ENCODE measurements around the gene UBAP1.

The UBAP1 gene

DNA sequence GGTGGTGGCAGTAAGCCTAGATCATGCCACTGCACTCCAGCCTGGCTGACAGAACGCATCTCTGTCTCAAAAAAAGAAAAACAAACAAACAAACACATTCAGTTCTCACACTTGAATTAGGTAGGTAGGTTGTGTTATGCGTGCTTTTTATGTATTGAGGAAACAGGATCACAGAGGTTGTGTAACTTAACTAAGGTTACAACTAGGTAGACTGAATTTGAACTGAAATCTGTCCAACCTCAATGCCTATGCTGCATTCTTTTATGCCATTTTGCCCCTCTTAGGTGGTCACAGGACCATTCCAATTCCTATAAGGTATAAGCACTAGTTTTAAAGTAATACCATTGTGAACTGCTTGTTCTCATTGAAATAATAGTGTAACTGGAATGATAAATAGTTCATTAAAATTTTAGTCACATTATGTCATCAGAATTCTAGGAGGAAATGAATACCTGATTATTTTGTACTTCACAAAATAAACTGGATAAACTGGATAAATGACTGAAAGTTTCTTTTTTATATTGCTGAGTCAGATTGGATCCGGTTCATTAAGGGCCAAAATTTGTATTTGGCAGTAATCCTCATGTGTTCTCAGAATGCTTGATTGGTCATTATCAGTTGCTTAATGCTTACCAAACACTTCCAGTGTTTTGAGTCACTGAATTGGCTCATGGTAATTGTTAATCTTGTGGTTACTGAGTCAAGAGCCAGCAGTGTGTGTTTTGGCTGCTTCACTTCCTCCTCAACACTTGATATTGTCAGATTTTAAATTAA is 7.1 kb downstream of the UBAP1 start (continued):
- TF ChIP-seq, protein P1, sequence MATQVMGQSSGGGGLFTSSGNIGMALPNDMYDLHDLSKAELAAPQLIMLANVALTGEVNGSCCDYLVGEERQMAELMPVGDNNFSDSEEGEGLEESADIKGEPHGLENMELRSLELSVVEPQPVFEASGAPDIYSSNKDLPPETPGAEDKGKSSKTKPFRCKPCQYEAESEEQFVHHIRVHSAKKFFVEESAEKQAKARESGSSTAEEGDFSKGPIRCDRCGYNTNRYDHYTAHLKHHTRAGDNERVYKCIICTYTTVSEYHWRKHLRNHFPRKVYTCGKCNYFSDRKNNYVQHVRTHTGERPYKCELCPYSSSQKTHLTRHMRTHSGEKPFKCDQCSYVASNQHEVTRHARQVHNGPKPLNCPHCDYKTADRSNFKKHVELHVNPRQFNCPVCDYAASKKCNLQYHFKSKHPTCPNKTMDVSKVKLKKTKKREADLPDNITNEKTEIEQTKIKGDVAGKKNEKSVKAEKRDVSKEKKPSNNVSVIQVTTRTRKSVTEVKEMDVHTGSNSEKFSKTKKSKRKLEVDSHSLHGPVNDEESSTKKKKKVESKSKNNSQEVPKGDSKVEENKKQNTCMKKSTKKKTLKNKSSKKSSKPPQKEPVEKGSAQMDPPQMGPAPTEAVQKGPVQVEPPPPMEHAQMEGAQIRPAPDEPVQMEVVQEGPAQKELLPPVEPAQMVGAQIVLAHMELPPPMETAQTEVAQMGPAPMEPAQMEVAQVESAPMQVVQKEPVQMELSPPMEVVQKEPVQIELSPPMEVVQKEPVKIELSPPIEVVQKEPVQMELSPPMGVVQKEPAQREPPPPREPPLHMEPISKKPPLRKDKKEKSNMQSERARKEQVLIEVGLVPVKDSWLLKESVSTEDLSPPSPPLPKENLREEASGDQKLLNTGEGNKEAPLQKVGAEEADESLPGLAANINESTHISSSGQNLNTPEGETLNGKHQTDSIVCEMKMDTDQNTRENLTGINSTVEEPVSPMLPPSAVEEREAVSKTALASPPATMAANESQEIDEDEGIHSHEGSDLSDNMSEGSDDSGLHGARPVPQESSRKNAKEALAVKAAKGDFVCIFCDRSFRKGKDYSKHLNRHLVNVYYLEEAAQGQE (tag by site-specific recombination; IDR thresholded peaks at IDR 0.05): no peak
- TF ChIP-seq ZNF157 (tag by site-specific recombination; IDR thresholded peaks at IDR 0.05) (no peak), ZBTB8A (tag by site-specific recombination; IDR thresholded peaks at IDR 0.05) (no peak), ZNF521 (tag by site-specific recombination; IDR thresholded peaks at IDR 0.05) (no peak), ZNF37A (tag by site-specific recombination; IDR thresholded peaks at IDR 0.05) (no peak), ZXDB (tag by site-specific recombination; IDR thresholded peaks at IDR 0.05) (peak; percentile 58), ZNF211 (tag by site-specific recombination; IDR thresholded peaks at IDR 0.05; ENCODE audit: low read depth) (no peak), SP3 (tag by site-specific recombination; IDR thresholded peaks at IDR 0.05) (peak; percentile 52), SCRT2 (tag by site-specific recombination; IDR thresholded peaks at IDR 0.05) (peak; percentile 16; the same call in 1 of the 2 replicates), IKZF3 (tag by site-specific recombination; IDR thresholded peaks at IDR 0.05) (peak; percentile 25; the same call in 1 of the 2 replicates), ZNF169 (tag by site-specific recombination; IDR thresholded peaks at IDR 0.05) (no peak), ZNF114 (tag by site-specific recombination; IDR thresholded peaks at IDR 0.05) (no peak), ZIC2 (tag by site-specific recombination; IDR thresholded peaks at IDR 0.05) (no peak), MYNN (tag by site-specific recombination; IDR thresholded peaks at IDR 0.05; ENCODE audit: borderline replicate concordance) (no peak), ZNF132 (tag by site-specific recombination; IDR thresholded peaks at IDR 0.05; ENCODE audit: borderline replicate concordance) (no peak), ZNF623 (tag by site-specific recombination; IDR thresholded peaks at IDR 0.05) (no peak), ZBTB20 (tag by site-specific recombination; IDR thresholded peaks at IDR 0.05) (no peak)
- TF ChIP-seq, protein P2, sequence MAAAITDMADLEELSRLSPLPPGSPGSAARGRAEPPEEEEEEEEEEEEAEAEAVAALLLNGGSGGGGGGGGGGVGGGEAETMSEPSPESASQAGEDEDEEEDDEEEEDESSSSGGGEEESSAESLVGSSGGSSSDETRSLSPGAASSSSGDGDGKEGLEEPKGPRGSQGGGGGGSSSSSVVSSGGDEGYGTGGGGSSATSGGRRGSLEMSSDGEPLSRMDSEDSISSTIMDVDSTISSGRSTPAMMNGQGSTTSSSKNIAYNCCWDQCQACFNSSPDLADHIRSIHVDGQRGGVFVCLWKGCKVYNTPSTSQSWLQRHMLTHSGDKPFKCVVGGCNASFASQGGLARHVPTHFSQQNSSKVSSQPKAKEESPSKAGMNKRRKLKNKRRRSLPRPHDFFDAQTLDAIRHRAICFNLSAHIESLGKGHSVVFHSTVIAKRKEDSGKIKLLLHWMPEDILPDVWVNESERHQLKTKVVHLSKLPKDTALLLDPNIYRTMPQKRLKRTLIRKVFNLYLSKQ (tag by site-specific recombination; IDR thresholded peaks at IDR 0.05; ENCODE audit: borderline replicate concordance): no peak

DNA sequence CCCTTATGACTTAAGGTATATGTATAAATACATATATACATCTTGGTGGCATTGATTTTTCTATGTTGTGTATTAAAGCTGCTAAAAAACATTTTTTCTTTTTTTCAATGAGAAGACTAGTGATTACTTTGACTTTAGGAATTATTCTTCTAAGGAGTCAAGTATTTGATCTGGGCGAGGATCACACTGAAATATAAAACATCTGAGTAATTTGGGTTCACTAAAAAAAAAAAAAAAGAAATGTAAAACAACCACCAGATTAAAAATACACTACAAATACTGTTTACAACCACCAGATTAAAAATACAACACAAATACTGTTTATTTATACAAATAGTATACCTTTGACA is 9.0 kb downstream of the UBAP1 start:
- Histone ChIP-seq H3K9me3 (ENCODE audit: control insufficient read depth, insufficient read depth, low read depth, low read length) (no peaks in the 10 kb centered on the region), H3K27ac (ENCODE audit: extremely low read depth, low read depth, low read length) (no peak overlapping the region), H3K4me1 (ENCODE audit: control insufficient read depth, insufficient read depth, low read length) (peaks cover 23% of the 10 kb centered on the region), H3K4me3 (ENCODE audit: low read depth, low read length) (no peak overlapping the region), H3K36me3 (ENCODE audit: control insufficient read depth in 2 of 2, insufficient read depth in 1 of 2, low read length in 2 of 2) (peaks cover 4 to 8% of the 10 kb centered on the region in 2 experiments; a peak in 2 of 3 replicates)
- POLR2A ChIA-PET: interaction anchor here (0.7 to 2.7 kb wide), 2 partner anchors 9 to 66 kb away, joined by 3 to 10 read pairs; partner anchors contain the start of gene UBAP1
- CTCF ChIA-PET: interaction anchor here (0.6 to 1.1 kb wide), 2 partner anchors 32 to 114 kb away, joined by 3 to 4 read pairs; no protein-coding TSS in a partner anchor
- TF ChIP-seq, protein P3, sequence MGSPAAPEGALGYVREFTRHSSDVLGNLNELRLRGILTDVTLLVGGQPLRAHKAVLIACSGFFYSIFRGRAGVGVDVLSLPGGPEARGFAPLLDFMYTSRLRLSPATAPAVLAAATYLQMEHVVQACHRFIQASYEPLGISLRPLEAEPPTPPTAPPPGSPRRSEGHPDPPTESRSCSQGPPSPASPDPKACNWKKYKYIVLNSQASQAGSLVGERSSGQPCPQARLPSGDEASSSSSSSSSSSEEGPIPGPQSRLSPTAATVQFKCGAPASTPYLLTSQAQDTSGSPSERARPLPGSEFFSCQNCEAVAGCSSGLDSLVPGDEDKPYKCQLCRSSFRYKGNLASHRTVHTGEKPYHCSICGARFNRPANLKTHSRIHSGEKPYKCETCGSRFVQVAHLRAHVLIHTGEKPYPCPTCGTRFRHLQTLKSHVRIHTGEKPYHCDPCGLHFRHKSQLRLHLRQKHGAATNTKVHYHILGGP (tag by site-specific recombination; IDR thresholded peaks at IDR 0.05): no peak
- TF ChIP-seq HOXC10 (CRISPR knock-in tag; IDR thresholded peaks at IDR 0.05): no peak
- TF ChIP-seq, protein P4, sequence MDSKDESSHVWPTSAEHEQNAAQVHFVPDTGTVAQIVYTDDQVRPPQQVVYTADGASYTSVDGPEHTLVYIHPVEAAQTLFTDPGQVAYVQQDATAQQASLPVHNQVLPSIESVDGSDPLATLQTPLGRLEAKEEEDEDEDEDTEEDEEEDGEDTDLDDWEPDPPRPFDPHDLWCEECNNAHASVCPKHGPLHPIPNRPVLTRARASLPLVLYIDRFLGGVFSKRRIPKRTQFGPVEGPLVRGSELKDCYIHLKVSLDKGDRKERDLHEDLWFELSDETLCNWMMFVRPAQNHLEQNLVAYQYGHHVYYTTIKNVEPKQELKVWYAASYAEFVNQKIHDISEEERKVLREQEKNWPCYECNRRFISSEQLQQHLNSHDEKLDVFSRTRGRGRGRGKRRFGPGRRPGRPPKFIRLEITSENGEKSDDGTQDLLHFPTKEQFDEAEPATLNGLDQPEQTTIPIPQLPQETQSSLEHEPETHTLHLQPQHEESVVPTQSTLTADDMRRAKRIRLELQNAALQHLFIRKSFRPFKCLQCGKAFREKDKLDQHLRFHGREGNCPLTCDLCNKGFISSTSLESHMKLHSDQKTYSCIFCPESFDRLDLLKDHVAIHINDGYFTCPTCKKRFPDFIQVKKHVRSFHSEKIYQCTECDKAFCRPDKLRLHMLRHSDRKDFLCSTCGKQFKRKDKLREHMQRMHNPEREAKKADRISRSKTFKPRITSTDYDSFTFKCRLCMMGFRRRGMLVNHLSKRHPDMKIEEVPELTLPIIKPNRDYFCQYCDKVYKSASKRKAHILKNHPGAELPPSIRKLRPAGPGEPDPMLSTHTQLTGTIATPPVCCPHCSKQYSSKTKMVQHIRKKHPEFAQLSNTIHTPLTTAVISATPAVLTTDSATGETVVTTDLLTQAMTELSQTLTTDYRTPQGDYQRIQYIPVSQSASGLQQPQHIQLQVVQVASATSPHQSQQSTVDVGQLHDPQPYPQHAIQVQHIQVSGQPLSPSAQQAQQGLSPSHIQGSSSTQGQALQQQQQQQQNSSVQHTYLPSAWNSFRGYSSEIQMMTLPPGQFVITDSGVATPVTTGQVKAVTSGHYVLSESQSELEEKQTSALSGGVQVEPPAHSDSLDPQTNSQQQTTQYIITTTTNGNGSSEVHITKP (tag by site-specific recombination; IDR thresholded peaks at IDR 0.05): no peak
- TF ChIP-seq ZNF423 (tag by site-specific recombination; IDR thresholded peaks at IDR 0.05): no peak
- TF ChIP-seq KLF1 (tag by site-specific recombination; IDR thresholded peaks at IDR 0.05): no peak
- TF ChIP-seq, protein P5, sequence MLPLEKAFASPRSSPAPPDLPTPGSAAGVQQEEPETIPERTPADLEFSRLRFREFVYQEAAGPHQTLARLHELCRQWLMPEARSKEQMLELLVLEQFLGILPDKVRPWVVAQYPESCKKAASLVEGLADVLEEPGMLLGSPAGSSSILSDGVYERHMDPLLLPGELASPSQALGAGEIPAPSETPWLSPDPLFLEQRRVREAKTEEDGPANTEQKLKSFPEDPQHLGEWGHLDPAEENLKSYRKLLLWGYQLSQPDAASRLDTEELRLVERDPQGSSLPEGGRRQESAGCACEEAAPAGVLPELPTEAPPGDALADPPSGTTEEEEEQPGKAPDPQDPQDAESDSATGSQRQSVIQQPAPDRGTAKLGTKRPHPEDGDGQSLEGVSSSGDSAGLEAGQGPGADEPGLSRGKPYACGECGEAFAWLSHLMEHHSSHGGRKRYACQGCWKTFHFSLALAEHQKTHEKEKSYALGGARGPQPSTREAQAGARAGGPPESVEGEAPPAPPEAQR (tag by site-specific recombination; IDR thresholded peaks at IDR 0.05): no peak
- no peak for TF ChIP-seq ZNF121 (tag by site-specific recombination; IDR thresholded peaks at IDR 0.05)
- no peak for TF ChIP-seq GLIS1 (tag by site-specific recombination; IDR thresholded peaks at IDR 0.05)
- no peak for TF ChIP-seq ZNF747 (tag by site-specific recombination; IDR thresholded peaks at IDR 0.05)

Data from HEK293 (cell line).